A549 (cell line): Measurements from ENCODE around the gene PDS5A. TPM values are rescaled to one million over a fixed set of nuclear protein-coding genes. Genes with fewer than 3 reads are reported as not detected.

Experiments used
- ATAC-seq, 2 experiments: fragments of 200-7000 bp in 1 of 2; fragments of >200 bp in 1 of 2; cut with Nextera tagmentation in 1 of 2; cut with Tn5 transposase in 1 of 2; 3 replicates each; pipeline versions ENCODE4 v1.8.0 to v1.9.1; 2018 to 2020; ENCODE audit warnings: mild to moderate bottlenecking in 1 of 2, moderate library complexity in 1 of 2
- CTCF ChIA-PET: fragments of 300-600 bp; sonication (Branson Sonifier 250); formaldehyde crosslinking; extraction: SDS; loops from one replicate; lab custom pipeline; 2021; ENCODE audit warnings: antibody characterized with exemption, inconsistent platforms; lab: Yijun Ruan, JAX
- POLR2A ChIA-PET: fragments of 350-600 bp; formaldehyde crosslinking; extraction: SDS; loops from one replicate; lab custom pipeline; 2021; ENCODE audit warnings: antibody characterized with exemption, inconsistent platforms; lab: Yijun Ruan, JAX
- DNase-seq, 2 experiments: peaks; one replicate each; pipeline versions ENCODE4 v3.0.0 to v3.0.0-alpha.2; 2011 to 2016; ENCODE audit warnings: low read depth in 1 of 2, low spot score in 1 of 2
- FAIRE-seq: peaks from 2 replicates; lab custom pipeline; 2011; peaks lifted over from hg19 to GRCh38; lab: Jason Lieb, UNC
- H3K27ac ChIP-seq, 2 experiments: fragments of >200 bp; sonication (Bioruptor Twin); formaldehyde crosslinking; 3 replicates each; pipeline ENCODE4 v1.5.1; 2016 to 2017
- H3K4me1 ChIP-seq: fragments of >200 bp; sonication (Bioruptor Twin); formaldehyde crosslinking; 3 replicates; pipeline ENCODE4 v1.6.1; 2016
- H3K4me2 ChIP-seq: fragments of >200 bp; sonication (Bioruptor Twin); formaldehyde crosslinking; 3 replicates; pipeline ENCODE4 v1.6.1; 2016
- H3K4me3 ChIP-seq: fragments of >200 bp; sonication (Bioruptor Twin); formaldehyde crosslinking; 3 replicates; pipeline ENCODE4 v1.5.1; 2016
- H3K9me3 ChIP-seq: fragments of >200 bp; sonication (Bioruptor Twin); formaldehyde crosslinking; 3 replicates; pipeline ENCODE4 v1.6.1; 2016
- CBX8 ChIP-seq: fragments of 200-600 bp; sonication (generic); IDR thresholded peaks from 2 replicates; pipeline ENCODE4 v1.6.1; 2016
- CEBPB ChIP-seq, 2 experiments: fragments of >200 bp in 1 of 2; sonication (Bioruptor Twin) in 1 of 2; formaldehyde crosslinking in 1 of 2; IDR thresholded peaks; 2 replicates each; pipeline ENCODE4 v1.6.1; 2012 to 2016
- EHMT2 ChIP-seq: fragments of 200-600 bp; sonication (generic); IDR thresholded peaks from 2 replicates; pipeline ENCODE4 v1.6.1; 2016; ENCODE audit warnings: antibody characterized with exemption, low read depth, mild to moderate bottlenecking, moderate library complexity
- FOSL2 ChIP-seq, 2 experiments: fragments of 450-650 bp in 1 of 2; fragments of >200 bp in 1 of 2; sonication (Bioruptor Twin) in 1 of 2; formaldehyde crosslinking; IDR thresholded peaks; 2 replicates each; pipeline versions ENCODE4 v1.5.0 to v1.6.1; 2016 to 2020; ENCODE audit warnings: mild to moderate bottlenecking in 1 of 2, moderate library complexity in 1 of 2
- HDAC2 ChIP-seq: fragments of 200-600 bp; sonication (generic); IDR thresholded peaks from 2 replicates; pipeline ENCODE4 v1.6.1; 2016
- HOXA7 ChIP-seq: fragments of 250-450 bp; sonication (Bioruptor Pico); IDR thresholded peaks from 2 replicates; pipeline ENCODE4 v1.5.0; 2020; ENCODE audit warnings: mild to moderate bottlenecking, moderate library complexity
- HOXB13 ChIP-seq: fragments of 250-450 bp; sonication (Bioruptor Pico); IDR thresholded peaks from 2 replicates; pipeline ENCODE4 v1.5.0; 2020; ENCODE audit warnings: low read depth, mild to moderate bottlenecking, moderate library complexity
- JUNB ChIP-seq: fragments of >200 bp; sonication (Bioruptor Twin); formaldehyde crosslinking; IDR thresholded peaks from 2 replicates; pipeline ENCODE4 v1.6.1; 2016
- KDM1A ChIP-seq: fragments of 200-600 bp; sonication (generic); IDR thresholded peaks from 2 replicates; pipeline ENCODE4 v1.6.1; 2016; ENCODE audit warnings: low read depth, mild to moderate bottlenecking
- MAZ ChIP-seq: fragments of 150-350 bp; IDR thresholded peaks from 2 replicates; pipeline ENCODE4 v1.6.1; 2014; ENCODE audit warnings: antibody characterized with exemption, low read depth, low read length, borderline replicate concordance
- NFE2L2 ChIP-seq: fragments of 150-350 bp; conservative IDR thresholded peaks from 2 replicates; pipeline ENCODE4 v1.6.1; 2014; ENCODE audit warnings: low read length
- NPAS2 ChIP-seq: fragments of 250-450 bp; sonication (Bioruptor Pico); IDR thresholded peaks from 2 replicates; pipeline ENCODE4 v1.8.0; 2022; ENCODE audit warnings: mild to moderate bottlenecking, moderate library complexity, borderline replicate concordance
- POLR2A ChIP-seq: IDR thresholded peaks from 2 replicates; pipeline ENCODE4 v1.6.1; 2012; ENCODE audit warnings: mild to moderate bottlenecking, low read length
- POLR2AphosphoS2 ChIP-seq: conservative IDR thresholded peaks from 2 replicates; pipeline ENCODE4 v1.6.1; 2012; ENCODE audit warnings: low read length, improper control_type of control experiment, inconsistent platforms
- RAD21 ChIP-seq, 2 experiments: fragments of >200 bp in 1 of 2; sonication (Bioruptor Twin) in 1 of 2; formaldehyde crosslinking in 1 of 2; IDR thresholded peaks in 1 of 2; conservative IDR thresholded peaks in 1 of 2; 2 replicates in 1 of 2; 3 replicates in 1 of 2; pipeline ENCODE4 v1.6.1; 2012 to 2018; ENCODE audit warnings: inconsistent platforms in 1 of 2
- RNF2 ChIP-seq: fragments of 200-600 bp; sonication (generic); IDR thresholded peaks from 2 replicates; pipeline ENCODE4 v1.6.1; 2016; ENCODE audit warnings: low read depth, mild to moderate bottlenecking, antibody characterized with exemption, moderate library complexity, borderline replicate concordance
- TP53 ChIP-seq: fragments of 250-450 bp; sonication (Bioruptor Pico); IDR thresholded peaks from 2 replicates; pipeline ENCODE4 v1.5.0; 2021; ENCODE audit warnings: mild to moderate bottlenecking, moderate library complexity
- ZFP36 ChIP-seq: fragments of 450-650 bp; IDR thresholded peaks from 2 replicates; pipeline ENCODE4 v1.6.1; 2014; ENCODE audit warnings: borderline replicate concordance; ENCODE audit not compliant: partially characterized antibody
- WGBS: methylation state at CpG from one replicate; pipeline ENCODE4 v1.1.6; 2017; ENCODE audit errors: missing lambda C conversion rate; 5-methylcytosine and 5-hydroxymethylcytosine counted together
- polyA plus RNA-seq, 4 experiments: library from polyadenylated mRNA; depleted of rRNA in 3 of 4; stranded (reverse); fragments of >200 nt; fragmentation: RNase III in 1 of 4; extraction: RNeasy Plus Mini Kit Qiagen cat#74134 plus additional on column Dnase treatment in 1 of 4; gene quantifications; 2 replicates in 3 of 4; 3 replicates in 1 of 4; pipeline ENCODE4 v1.2.3, GENCODE V29; 2011 to 2017
- TF ChIP-seq, protein P1 (sequence below): IDR thresholded peaks from 2 replicates; pipeline ENCODE4 v1.6.1; 2012
- TF ChIP-seq, protein P2 (sequence below): fragments of 250-450 bp; sonication (Bioruptor Pico); IDR thresholded peaks from 2 replicates; pipeline ENCODE4 v1.5.0; 2021; ENCODE audit warnings: mild to moderate bottlenecking, moderate library complexity, borderline replicate concordance

Gene PDS5A
- polyA plus RNA-seq, 2 of the 4 experiments (the other 2 are of a cell fraction) = 33.0 to 87.5 TPM

DNA sequence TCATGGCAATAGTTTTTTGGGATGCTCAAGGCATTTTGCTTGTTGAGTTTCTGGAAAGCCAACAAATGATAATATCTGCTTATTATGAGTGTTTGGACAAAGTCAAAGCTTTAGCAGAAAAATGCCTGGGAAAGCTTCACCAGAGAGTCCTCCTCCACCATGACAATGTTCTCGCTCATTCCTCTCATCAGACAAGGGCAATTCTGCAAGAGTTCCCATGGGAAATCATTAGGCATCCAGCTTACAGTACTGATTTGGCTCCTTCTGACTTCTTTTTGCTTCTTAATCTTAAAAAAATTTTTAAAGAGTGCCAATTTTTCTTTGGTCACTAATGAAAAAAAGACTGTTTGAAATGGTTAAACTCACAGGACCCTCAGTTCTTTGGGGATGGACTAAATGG is 143.4 kb downstream of the PDS5A start:
- ChIA-PET POLR2A (no interaction called here), CTCF (no interaction called here)
- WGBS = 100% methylated on average over 1 of the region's 1 CpG

DNA sequence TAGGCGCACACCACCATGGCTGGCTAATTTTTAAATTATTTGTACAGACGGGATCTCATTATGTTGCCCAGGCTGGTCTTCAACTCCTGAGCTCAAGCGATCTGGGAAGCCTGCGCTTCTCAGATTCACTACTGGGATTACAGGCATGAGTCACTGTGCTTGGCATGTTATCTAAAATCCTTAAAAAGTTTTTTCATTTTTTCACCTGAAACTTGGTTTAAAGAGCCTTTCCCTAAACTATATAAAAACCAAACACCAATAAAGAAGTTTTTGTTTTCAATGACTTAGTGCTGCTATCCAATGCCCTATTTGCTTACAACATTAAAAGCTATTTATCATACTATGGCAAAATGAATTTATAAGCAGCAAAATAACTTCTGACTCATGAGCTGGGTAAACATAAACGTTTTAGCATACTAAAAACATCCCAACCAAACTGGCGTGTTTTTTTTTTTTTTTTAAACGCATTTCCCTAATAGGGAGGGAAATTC is 151.9 kb downstream of the PDS5A start:
- Histone ChIP-seq H3K4me2 (peak overlapping the region; percentile 67), H3K27ac (peak overlapping the region; percentile 69 to 79), H3K4me3 (no peak overlapping the region), H3K9me3 (no peaks in the 10 kb centered on the region), H3K4me1 (peaks cover 42% of the 10 kb centered on the region)
- ATAC-seq (peak; percentile 81 to 83), FAIRE-seq (no peak), DNase-seq (peak; percentile 23 to 49)
- ChIA-PET POLR2A (no interaction called here), CTCF (interaction anchor here (1.2 kb wide), 1 partner anchor 22 kb away, joined by 3 read pairs; no protein-coding TSS in a partner anchor)
- TF ChIP-seq HOXA7 (CRISPR knock-in tag) (no peak), CBX8 (no peak), POLR2A (no peak), RNF2 (no peak), JUNB (peak; percentile 34), NFE2L2 (no peak), RAD21 (conservative IDR thresholded peaks at IDR 0.05 in 1 of 2, IDR thresholded peaks at IDR 0.05 in 1 of 2) (no peak), ZFP36 (no peak), HOXB13 (CRISPR knock-in tag) (no peak), HDAC2 (no peak), POLR2AphosphoS2 (no peak), EHMT2 (no peak), FOSL2 (IDR thresholded peaks at IDR 0.05) (peak; percentile 40; the same call in 1 of the 2 replicates), FOSL2 (CRISPR knock-in tag; IDR thresholded peaks at IDR 0.05) (peak; percentile 76), KDM1A (no peak)
- TF ChIP-seq, protein P1, sequence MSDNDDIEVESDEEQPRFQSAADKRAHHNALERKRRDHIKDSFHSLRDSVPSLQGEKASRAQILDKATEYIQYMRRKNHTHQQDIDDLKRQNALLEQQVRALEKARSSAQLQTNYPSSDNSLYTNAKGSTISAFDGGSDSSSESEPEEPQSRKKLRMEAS = 0 out of 2 replicates have a peak, but pooled peaks have one; percentile 21
- TF ChIP-seq, protein P2, sequence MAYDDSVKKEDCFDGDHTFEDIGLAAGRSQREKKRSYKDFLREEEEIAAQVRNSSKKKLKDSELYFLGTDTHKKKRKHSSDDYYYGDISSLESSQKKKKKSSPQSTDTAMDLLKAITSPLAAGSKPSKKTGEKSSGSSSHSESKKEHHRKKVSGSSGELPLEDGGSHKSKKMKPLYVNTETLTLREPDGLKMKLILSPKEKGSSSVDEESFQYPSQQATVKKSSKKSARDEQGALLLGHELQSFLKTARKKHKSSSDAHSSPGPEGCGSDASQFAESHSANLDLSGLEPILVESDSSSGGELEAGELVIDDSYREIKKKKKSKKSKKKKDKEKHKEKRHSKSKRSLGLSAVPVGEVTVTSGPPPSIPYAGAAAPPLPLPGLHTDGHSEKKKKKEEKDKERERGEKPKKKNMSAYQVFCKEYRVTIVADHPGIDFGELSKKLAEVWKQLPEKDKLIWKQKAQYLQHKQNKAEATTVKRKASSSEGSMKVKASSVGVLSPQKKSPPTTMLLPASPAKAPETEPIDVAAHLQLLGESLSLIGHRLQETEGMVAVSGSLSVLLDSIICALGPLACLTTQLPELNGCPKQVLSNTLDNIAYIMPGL = no peak
- WGBS = 3% methylated on average over 7 of the region's 7 CpGs

More for the DNA sequence above, 143.4 kb downstream of the PDS5A start:
- no peak for FAIRE-seq
- no peak for DNase-seq
- TF ChIP-seq MAZ = no peak
- TF ChIP-seq NPAS2 (CRISPR knock-in tag) = no peak
- Histone ChIP-seq H3K4me1 (no peaks in the 10 kb centered on the region), H3K4me3 (no peak overlapping the region), H3K27ac (no peak overlapping the region), H3K4me2 (no peak overlapping the region), H3K9me3 (no peaks in the 10 kb centered on the region)
- ATAC-seq = no peak

DNA sequence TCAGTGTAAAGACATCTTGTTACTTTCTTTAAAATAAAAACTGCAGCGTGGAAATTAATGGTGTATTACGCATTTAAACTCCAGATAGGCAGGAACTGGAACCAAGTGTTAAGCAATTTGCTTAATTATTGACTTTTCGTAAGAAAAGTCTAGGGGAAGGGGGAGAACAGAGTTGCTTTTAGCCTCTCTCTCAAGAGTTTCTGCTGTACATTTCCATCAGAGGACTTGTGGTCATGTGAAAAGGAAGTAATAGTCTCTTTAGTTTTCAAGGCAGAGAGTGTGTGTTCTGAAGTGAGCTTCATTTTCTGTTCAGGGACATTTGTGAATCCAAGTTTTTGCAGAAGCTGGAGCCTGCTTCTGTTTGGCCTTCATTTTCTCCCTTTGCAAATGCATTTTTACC is 152.6 kb downstream of the PDS5A start:
- no peak for FAIRE-seq
- no peak overlapping the region for H3K4me3 ChIP-seq
- TF ChIP-seq CEBPB (IDR thresholded peaks at IDR 0.05) (0 out of 4 replicates have a peak, but pooled peaks of 1 of the 2 experiments have one; percentile 15), RAD21 (conservative IDR thresholded peaks at IDR 0.05 in 1 of 2, IDR thresholded peaks at IDR 0.05 in 1 of 2) (no peak), TP53 (no peak)
- peak overlapping the region; percentile 69 to 79 for H3K27ac ChIP-seq
- no peak for DNase-seq
- H3K9me3 ChIP-seq = no peaks in the 10 kb centered on the region
- H3K4me1 ChIP-seq = peaks cover 42% of the 10 kb centered on the region
- 65% methylated on average over 3 of the region's 3 CpGs for WGBS
- peak overlapping the region; percentile 67 for H3K4me2 ChIP-seq
- POLR2A ChIA-PET = no interaction called here
- CTCF ChIA-PET = interaction anchor here (1.2 kb wide), 1 partner anchor 22 kb away, joined by 3 read pairs; no protein-coding TSS in a partner anchor
- no peak for ATAC-seq
